ENCODE results near the gene NTN5. TPM values are rescaled to one million over a fixed set of nuclear protein-coding genes. Genes with fewer than 3 reads are reported as not detected.

The NTN5 gene
- total RNA-seq, 1 experiment from 2014 or later, result 0.55 TPM

GRCh38 chr19:48616491-48617056, 56.2 kb downstream of the NTN5 start:
- Histone ChIP-seq H4K5ac (ENCODE audit: insufficient read length, low read depth, low read length) (no peak overlapping the region), H2BK15ac (ENCODE audit: low read depth, low read length) (no peak overlapping the region), H3K23me2 (ENCODE audit: insufficient read length, low read depth, low read length, poor library complexity, severe bottlenecking) (peaks cover 10% of the 10 kb centered on the region), H3K4me1 (ENCODE audit: insufficient read depth, low read length) (peaks cover 3% of the 10 kb centered on the region; the same call in 1 of the 2 replicates), H3K56ac (ENCODE audit: insufficient read length, low read depth, low read length) (no peak overlapping the region), H3K14ac (ENCODE audit: insufficient read depth, low read length) (no peak overlapping the region), H3K23ac (ENCODE audit: insufficient read length, low read depth, low read length) (no peak overlapping the region), H3K79me1 (ENCODE audit: insufficient read depth, low read depth, low read length, poor library complexity, severe bottlenecking) (peaks cover 4% of the 10 kb centered on the region), H2AK5ac (ENCODE audit: insufficient read length, low read length) (no peak overlapping the region), H3K9ac (ENCODE audit: extremely low read depth, insufficient read length, low read length) (peak overlapping the region; percentile 0), H3K4me2 (ENCODE audit: insufficient read depth, insufficient read length, low read length) (no peak overlapping the region), H2BK120ac (ENCODE audit: low read depth, low read length, poor library complexity, severe bottlenecking) (no peak overlapping the region), H3K18ac (ENCODE audit: insufficient read length, low read depth, low read length) (no peak overlapping the region), H2BK5ac (ENCODE audit: insufficient read length, low read length) (no peak overlapping the region), H3K27me3 (ENCODE audit: insufficient read depth, low read length) (no peaks in the 10 kb centered on the region), H3K27ac (ENCODE audit: insufficient read length, low read depth, low read length) (no peak overlapping the region), H3T11ph (ENCODE audit: low read length) (no peak overlapping the region), H3K4ac (ENCODE audit: low read depth, low read length) (no peak overlapping the region), H2BK12ac (ENCODE audit: insufficient read length, low read depth, low read length) (no peak overlapping the region), H2AFZ (ENCODE audit: low read length) (no peak overlapping the region), H3K9me3 (ENCODE audit: control insufficient read depth, low read depth, low read length) (no peaks in the 10 kb centered on the region), H3K79me2 (ENCODE audit: insufficient read depth, low read length) (peaks cover 18% of the 10 kb centered on the region), H2BK20ac (ENCODE audit: low read depth, low read length, poor library complexity, severe bottlenecking) (no peak overlapping the region), H4K20me1 (ENCODE audit: control insufficient read depth, insufficient read depth, insufficient read length) (no peaks in the 10 kb centered on the region), H4K91ac (ENCODE audit: insufficient read length, low read depth, low read length) (no peak overlapping the region), H4K8ac (replicated peaks; ENCODE audit: insufficient read length, low read depth, low read length) (no peak overlapping the region)
- peaks cover 40 to 54% of the 10 kb centered on the region in 2 experiments for H3K4me1 Mint-ChIP-seq
- no peaks in the 10 kb centered on the region; the same call in 1 of the 2 replicates for H3K27me3 Mint-ChIP-seq (ENCODE audit: low read depth)
- no peak for TF ChIP-seq CTCF (conservative IDR thresholded peaks at IDR 0.05)
- no CpG with 5 or more reads among the region's 12 CpGs for WGBS (ENCODE audit: extremely low coverage, insufficient read length, low lambda C conversion rate)
- peak overlapping the region; percentile 97 to 99 for H3K4me3 Mint-ChIP-seq
- H3K36me3 Mint-ChIP-seq (ENCODE audit: insufficient read depth in 1 of 3, low read depth in 3 of 3), result peaks cover 38 to 60% (median 56%) of the 10 kb centered on the region in 3 experiments
- no peaks in the 10 kb centered on the region; a peak in 1 of 5 replicates for H3K9me3 Mint-ChIP-seq
- peak; percentile 28 for DNase-seq
- H3K27ac Mint-ChIP-seq, result peak overlapping the region; percentile 77 to 96 (median 89)
